KOPT-K1 (cell line): ENCODE data around the gene INSL3.

Experiments used
- H3K27ac ChIP-seq: fragments of 200-600 bp; sonication (generic); 2 replicates; pipeline ENCODE4 v1.5.1; 2016; ENCODE audit warnings: antibody characterized with exemption, mild to moderate bottlenecking, low read depth, low read length; ENCODE audit not compliant: poor library complexity, severe bottlenecking
- H3K36me3 ChIP-seq: fragments of 200-600 bp; sonication (generic); 2 replicates; pipeline ENCODE4 v1.5.1; 2017; ENCODE audit warnings: antibody characterized with exemption, mild to moderate bottlenecking, low read length, moderate library complexity; ENCODE audit not compliant: insufficient read depth
- H3K9me3 ChIP-seq: fragments of 200-600 bp; sonication (generic); 2 replicates; pipeline ENCODE4 v1.5.1; 2017; ENCODE audit warnings: antibody characterized with exemption, low read length, mild to moderate bottlenecking; ENCODE audit not compliant: insufficient read depth, poor library complexity, severe bottlenecking

The INSL3 gene

GRCh38 chr19:17821190-17821589, at the start of gene INSL3:
Gene INSL3, minus strand, starts transcription at chr19:17821519. Its CDS starts 13 bp downstream, at chr19:17821506.
- Histone ChIP-seq H3K36me3 (no peaks in the 10 kb centered on the region), H3K9me3 (no peaks in the 10 kb centered on the region), H3K27ac (no peak within 1 kb of the TSS)

GRCh38 chr19:17869114-17869608, 47.8 kb upstream of the INSL3 start:
- no peak overlapping the region for H3K27ac ChIP-seq
- peaks cover 17% of the 10 kb centered on the region for H3K36me3 ChIP-seq
- H3K9me3 ChIP-seq, result no peaks in the 10 kb centered on the region

- Histone ChIP-seq H3K9me3 (no peaks in the 10 kb centered on the region), H3K27ac (no peak overlapping the region)
Measured at GRCh38 chr19:17868669-17869068, 47.4 kb upstream of the INSL3 start.

GRCh38 chr19:17866964-17867486, 45.7 kb upstream of the INSL3 start:
- peaks cover 38% of the 10 kb centered on the region for H3K36me3 ChIP-seq
- no peak overlapping the region for H3K27ac ChIP-seq
- no peaks in the 10 kb centered on the region for H3K9me3 ChIP-seq

More at GRCh38 chr19:17868669-17869068, 47.4 kb upstream of the INSL3 start:
- peaks cover 22% of the 10 kb centered on the region for H3K36me3 ChIP-seq

GRCh38 chr19:17866312-17866963, 45.1 kb upstream of the INSL3 start:
- H3K9me3 ChIP-seq, result no peaks in the 10 kb centered on the region
- H3K27ac ChIP-seq, result no peak overlapping the region
- H3K36me3 ChIP-seq, result peaks cover 44% of the 10 kb centered on the region

- no peaks in the 10 kb centered on the region for H3K9me3 ChIP-seq
- no peak overlapping the region for H3K27ac ChIP-seq
- peaks cover 52% of the 10 kb centered on the region for H3K36me3 ChIP-seq
Measured at GRCh38 chr19:17865364-17866311, 44.3 kb upstream of the INSL3 start.

GRCh38 chr19:17863520-17864182, 42.3 kb upstream of the INSL3 start:
- Histone ChIP-seq H3K36me3 (peaks cover 58% of the 10 kb centered on the region), H3K9me3 (no peaks in the 10 kb centered on the region), H3K27ac (no peak overlapping the region)

- H3K36me3 ChIP-seq, result peaks cover 58% of the 10 kb centered on the region
- no peaks in the 10 kb centered on the region for H3K9me3 ChIP-seq
- H3K27ac ChIP-seq, result no peak overlapping the region
Measured at GRCh38 chr19:17862711-17863519, 41.6 kb upstream of the INSL3 start.

- no peaks in the 10 kb centered on the region for H3K9me3 ChIP-seq
- peak overlapping the region; percentile 88 for H3K27ac ChIP-seq
- peaks cover 58% of the 10 kb centered on the region for H3K36me3 ChIP-seq
Measured at GRCh38 chr19:17861542-17862402, 40.5 kb upstream of the INSL3 start.

- Histone ChIP-seq H3K27ac (peak overlapping the region; percentile 88), H3K9me3 (no peaks in the 10 kb centered on the region), H3K36me3 (peaks cover 58% of the 10 kb centered on the region)
Measured at GRCh38 chr19:17860993-17861360, 39.7 kb upstream of the INSL3 start.

- no peaks in the 10 kb centered on the region for H3K9me3 ChIP-seq
- peaks cover 54% of the 10 kb centered on the region for H3K36me3 ChIP-seq
- peak overlapping the region; percentile 88 for H3K27ac ChIP-seq
Measured at GRCh38 chr19:17860331-17860992, 39.1 kb upstream of the INSL3 start.

- Histone ChIP-seq H3K36me3 (peaks cover 47% of the 10 kb centered on the region), H3K27ac (peak within 1 kb of the TSS; percentile 88), H3K9me3 (no peaks in the 10 kb centered on the region)
Measured at GRCh38 chr19:17859533-17860330, 38.4 kb upstream of the INSL3 start, which contains the start of gene RPL18A. Gene RPL18A, plus strand, starts transcription at chr19:17859910. Its CDS starts 47 bp downstream, at chr19:17859957.
